Psoas muscle (tissue), 8 donors: Measurements from ENCODE around the gene GMFB. TPM values are rescaled to one million over a fixed set of nuclear protein-coding genes. Genes with fewer than 3 reads are reported as not detected.
A peak's percentile ranks its signal among the peaks of the same experiment; 100 is the strongest.

ENCODE experiments used
- ATAC-seq, 4 donors: fragments of 200-7000 bp; cut with Tn5 transposase; one replicate each; pipeline ENCODE4 v1.9.1; 2020; ENCODE audit warnings: moderate library complexity in 3 of 4, mild to moderate bottlenecking in 2 of 4
- DNase-seq, 2 donors: peaks; one replicate each; pipeline ENCODE4 v3.0.0-alpha.2; 2020
- H3K27ac ChIP-seq: fragments of 200-600 bp; one replicate; pipeline ENCODE4 v1.8.0; 2022
- H3K27me3 ChIP-seq, 3 donors: fragments of 200-600 bp in 1 of 3; one replicate each; pipeline versions ENCODE4 v1.6.1 to v1.8.0; 2013 to 2022; ENCODE audit warnings: low read length in 2 of 3, mild to moderate bottlenecking in 2 of 3, moderate library complexity in 1 of 3; ENCODE audit not compliant: insufficient read depth in 3 of 3
- H3K36me3 ChIP-seq, 2 donors: fragments of 200-600 bp in 1 of 2; one replicate each; pipeline versions ENCODE4 v1.6.1 to v1.8.0; 2013 to 2022; ENCODE audit warnings: low read depth in 1 of 2, mild to moderate bottlenecking in 1 of 2, moderate library complexity in 1 of 2; ENCODE audit not compliant: insufficient read depth in 1 of 2
- H3K4me1 ChIP-seq: fragments of 200-600 bp; one replicate; pipeline ENCODE4 v1.8.0; 2022
- H3K4me3 ChIP-seq: fragments of 200-600 bp; one replicate; pipeline ENCODE4 v1.8.0; 2022; ENCODE audit warnings: mild to moderate bottlenecking
- H3K9me3 ChIP-seq: fragments of 200-600 bp; one replicate; pipeline ENCODE4 v1.8.0; 2022
- WGBS, 3 donors: extraction: QIAGEN DNeasy Blood & Tissue Kit; methylation state at CpG; one replicate each; pipeline versions ENCODE4 v1.1.6 to v1.1.7; 2013; 5-methylcytosine and 5-hydroxymethylcytosine counted together
- intact Hi-C, 2 donors: fragments of 100-400 bp; cut with DNase I; formaldehyde crosslinking; loops; one replicate each; pipeline versions ENCODE4 v1.11.0 to v1.14.2; 2022
- long read RNA-seq, 2 donors: library from polyadenylated mRNA; unstranded; transcript quantifications; one replicate each; pipeline ENCODE4 v2.0.0, GENCODE V29; 2021
- polyA plus RNA-seq, 3 donors: library from polyadenylated mRNA; stranded (reverse); fragments of 200-250 nt; gene quantifications; one replicate each; pipeline ENCODE4 v1.2.3, GENCODE V29; 2013
- total RNA-seq, 4 donors: library from RNA; stranded (reverse); fragmentation: NEBNext Ultra II Directional in 2 of 4; extraction: Animal tissue kit (Norgen Biotek cat#: 25700) in 2 of 4; gene quantifications; one replicate each; pipeline versions ENCODE4 v1.2.1 to v1.2.4, GENCODE V29; 2021 to 2023
- TF ChIP-seq, protein P1 (sequence below): fragments of 200-600 bp; IDR thresholded peaks from one replicate; pipeline ENCODE4 v1.8.0; 2022; ENCODE audit warnings: antibody characterized with exemption
- donor health status: healthy with polysubstance abuse.
- donor health status: DM: no; HTN: no; CAD: no; lungs with moderate emphysema.
- donor health status: Bipolar disorder and iron deficiency.
- donor health status: healthy.
- donor health status: DM: yes; HTN: yes; CAD: no.
- donor health status: DM: no; HTN: no; CAD: no.
- donor health status: DM: no; HTN: no; CAD: no.
- donor health status: DM: yes; HTN: yes; CAD: no.

GMFB gene
- total RNA-seq (10 to 100 TPM; 11.5 to 14.6 (median 13.8) TPM), polyA plus RNA-seq (10 to 100 TPM in 2 of 3 donors, 1 to 10 TPM in 1; 5.0 to 22.9 (median 19.3) TPM)
- long read RNA-seq, donor 1, full-length matches to known transcripts: 9 of 9 reads
- long read RNA-seq, donor 1, partial matches to known transcripts: 0 of 9 reads
- long read RNA-seq, donor 1, other reads (novel, unspliced or antisense): 0 of 9 reads
- long read RNA-seq, donor 2, full-length matches to known transcripts: 25 of 28 reads
- long read RNA-seq, donor 2, partial matches to known transcripts: 0 of 28 reads
- long read RNA-seq, donor 2, other reads (novel, unspliced or antisense): 3 of 28 reads

DNA sequence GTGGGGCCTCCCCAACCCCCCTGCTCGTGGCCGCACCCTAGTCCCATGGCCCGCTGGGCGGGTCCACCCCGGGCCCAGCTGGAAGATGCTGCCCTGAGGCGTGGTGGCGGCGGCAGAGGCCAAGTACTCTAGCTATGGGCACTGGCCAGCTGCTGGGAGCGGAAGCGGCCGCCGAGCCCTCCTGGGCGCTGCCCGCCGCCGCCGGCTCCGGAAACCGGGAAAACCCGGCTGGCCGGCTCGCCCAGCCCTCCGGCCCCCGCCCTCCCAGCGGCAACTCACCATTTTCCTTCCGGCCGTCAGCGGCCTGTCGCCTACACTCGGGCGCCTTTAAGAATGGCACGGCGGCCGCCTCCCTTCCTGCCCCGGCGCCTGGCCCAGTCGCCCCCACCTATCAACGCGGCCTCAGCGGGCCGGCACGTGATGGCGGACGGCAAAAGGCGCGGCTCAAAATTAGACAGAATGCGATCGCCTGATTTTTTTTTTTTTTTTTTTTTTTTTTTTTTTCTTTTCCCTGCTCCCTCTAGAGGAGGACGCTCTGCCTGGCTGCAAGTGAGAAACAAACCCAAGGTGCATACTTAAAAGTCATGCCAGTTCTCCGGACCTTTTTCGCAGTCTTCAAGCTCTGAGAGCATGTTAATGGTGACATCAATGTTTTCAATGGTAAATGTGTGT is at the start of gene GMFB:
Gene GMFB (minus strand): TSS at position 335 of the 672 bp plus-strand sequence. CDS start 53 bp downstream, at position 282.
- 1 to 2% (median 1%) methylated on average over 36 to 51 of the region's 51 CpGs for WGBS, 3 donors
- DNase-seq (peak; percentile 95 to 97), ATAC-seq (peak; percentile 99)
- Histone ChIP-seq H3K36me3 (no peaks in the 10 kb centered on the region), H3K4me1 (peaks cover 15% of the 10 kb centered on the region), H3K9me3 (no peaks in the 10 kb centered on the region), H3K4me3 (peak within 1 kb of the TSS; percentile 99), H3K27ac (peak within 1 kb of the TSS; percentile 97), H3K27me3 (peaks cover 0 to 1% (median 0%) of the 10 kb centered on the region in 3 donors)
- TF ChIP-seq, protein P1, sequence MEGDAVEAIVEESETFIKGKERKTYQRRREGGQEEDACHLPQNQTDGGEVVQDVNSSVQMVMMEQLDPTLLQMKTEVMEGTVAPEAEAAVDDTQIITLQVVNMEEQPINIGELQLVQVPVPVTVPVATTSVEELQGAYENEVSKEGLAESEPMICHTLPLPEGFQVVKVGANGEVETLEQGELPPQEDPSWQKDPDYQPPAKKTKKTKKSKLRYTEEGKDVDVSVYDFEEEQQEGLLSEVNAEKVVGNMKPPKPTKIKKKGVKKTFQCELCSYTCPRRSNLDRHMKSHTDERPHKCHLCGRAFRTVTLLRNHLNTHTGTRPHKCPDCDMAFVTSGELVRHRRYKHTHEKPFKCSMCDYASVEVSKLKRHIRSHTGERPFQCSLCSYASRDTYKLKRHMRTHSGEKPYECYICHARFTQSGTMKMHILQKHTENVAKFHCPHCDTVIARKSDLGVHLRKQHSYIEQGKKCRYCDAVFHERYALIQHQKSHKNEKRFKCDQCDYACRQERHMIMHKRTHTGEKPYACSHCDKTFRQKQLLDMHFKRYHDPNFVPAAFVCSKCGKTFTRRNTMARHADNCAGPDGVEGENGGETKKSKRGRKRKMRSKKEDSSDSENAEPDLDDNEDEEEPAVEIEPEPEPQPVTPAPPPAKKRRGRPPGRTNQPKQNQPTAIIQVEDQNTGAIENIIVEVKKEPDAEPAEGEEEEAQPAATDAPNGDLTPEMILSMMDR: peak; percentile 38
- intact Hi-C loops: loop anchor here in 1 of 2 donors (1.0 kb wide), 1 partner anchor 21 kb away; the partner anchor contains the start of gene CGRRF1

DNA sequence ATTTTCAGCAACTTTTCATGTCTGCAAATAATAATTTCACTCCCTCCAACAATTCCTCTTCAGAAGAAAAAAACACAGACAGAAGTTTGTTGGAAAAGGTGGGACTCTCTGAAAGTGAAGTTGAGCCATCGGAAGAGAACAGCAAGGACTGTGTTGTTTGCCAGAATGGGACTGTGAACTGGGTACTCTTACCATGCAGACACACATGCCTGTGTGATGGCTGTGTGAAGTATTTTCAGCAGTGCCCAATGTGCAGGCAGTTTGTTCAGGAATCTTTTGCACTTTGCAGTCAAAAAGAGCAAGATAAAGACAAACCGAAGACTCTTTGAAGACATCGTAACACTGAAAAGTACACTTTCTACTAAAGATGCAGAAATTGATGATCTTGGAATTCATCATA is 49.3 kb upstream of the GMFB start:
- DNase-seq: no peak
- TF ChIP-seq, protein P1: no peak
- H3K36me3 ChIP-seq: peaks cover 0 to 46% of the 10 kb centered on the region in 2 donors
- no peak for ATAC-seq
- no peaks in the 10 kb centered on the region for H3K9me3 ChIP-seq
- H3K27ac ChIP-seq: no peak overlapping the region
- no peaks in the 10 kb centered on the region for H3K4me1 ChIP-seq
- no peak overlapping the region for H3K4me3 ChIP-seq
- H3K27me3 ChIP-seq: no peaks in the 10 kb centered on the region
- intact Hi-C loops: no loop called here
- 90 to 98% (median 95%) methylated on average over 3 of the region's 3 CpGs for WGBS, 3 donors

DNA sequence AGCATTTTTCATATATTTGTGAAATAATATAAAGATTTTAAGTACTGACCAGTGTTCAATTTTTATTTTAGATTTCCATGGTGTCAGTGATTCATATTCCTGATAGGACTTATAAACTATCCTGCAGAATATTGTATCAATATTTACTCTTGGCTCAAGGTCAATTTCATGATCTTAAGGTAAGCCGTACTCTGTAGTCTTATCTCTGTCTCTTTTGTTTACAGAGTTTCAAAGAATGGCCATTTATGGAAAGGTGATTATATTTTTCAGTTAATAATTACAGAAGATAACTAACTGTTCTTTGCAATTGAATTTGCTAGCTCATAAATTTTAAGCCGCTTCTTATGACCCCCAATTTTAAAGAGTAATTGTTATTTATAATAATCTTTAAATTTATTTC is 48.9 kb upstream of the GMFB start:
- no peaks in the 10 kb centered on the region for H3K9me3 ChIP-seq
- no peaks in the 10 kb centered on the region for H3K27me3 ChIP-seq
- DNase-seq (no peak), ATAC-seq (no peak)
- TF ChIP-seq, protein P1: no peak
- WGBS, 3 donors: 97% methylated on average over 2 of the region's 2 CpGs
- no peak overlapping the region for H3K27ac ChIP-seq
- H3K4me3 ChIP-seq: no peak overlapping the region
- H3K4me1 ChIP-seq: no peaks in the 10 kb centered on the region
- H3K36me3 ChIP-seq: peaks cover 0 to 46% of the 10 kb centered on the region in 2 donors
- intact Hi-C loops: no loop called here

DNA sequence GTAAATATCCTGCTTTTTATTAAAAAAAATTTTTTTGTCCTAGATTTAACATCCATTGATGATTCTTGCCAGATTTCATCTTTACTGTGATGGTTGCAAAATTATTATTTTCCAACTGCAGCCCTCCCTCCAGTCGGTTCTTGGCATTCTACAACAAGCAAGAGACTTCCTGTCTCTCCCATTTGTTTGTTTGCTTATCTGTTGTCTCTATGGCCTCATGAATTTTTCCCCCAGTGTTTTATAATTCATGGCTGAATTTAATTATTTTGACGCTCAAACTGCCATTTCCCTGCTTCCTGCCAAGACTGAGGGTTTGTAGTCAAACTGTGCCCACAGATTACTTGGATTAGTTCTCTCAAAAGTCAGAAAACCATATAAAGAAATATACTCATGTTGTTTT is 46.9 kb upstream of the GMFB start:
- no peaks in the 10 kb centered on the region for H3K27me3 ChIP-seq
- no peak for ATAC-seq
- DNase-seq: no peak
- no peak overlapping the region for H3K27ac ChIP-seq
- H3K36me3 ChIP-seq: peaks cover 0 to 47% of the 10 kb centered on the region in 2 donors
- TF ChIP-seq, protein P1: no peak
- intact Hi-C loops: no loop called here
- 33 to 36% (median 33%) methylated on average over 2 of the region's 2 CpGs for WGBS, 3 donors
- no peaks in the 10 kb centered on the region for H3K4me1 ChIP-seq
- H3K9me3 ChIP-seq: no peaks in the 10 kb centered on the region
- no peak overlapping the region for H3K4me3 ChIP-seq
